Measurements from ENCODE around the gene POPDC2. TPM values are rescaled to one million over a fixed set of nuclear protein-coding genes. Genes with fewer than 3 reads are reported as not detected.

The POPDC2 gene
- polyA plus RNA-seq, 1 of the 3 experiments (the other 2 are of a cell fraction), result 19.9 TPM

- CTCF ChIA-PET, result interaction anchor here (1.0 to 1.2 kb wide), 2 partner anchors 11 to 20 kb away, joined by 3 to 4 read pairs; no protein-coding TSS in a partner anchor
- Histone ChIP-seq H4K20me1 (ENCODE audit: insufficient read depth) (no peaks in the 10 kb centered on the region), H3K79me2 (ENCODE audit: insufficient read depth) (no peaks in the 10 kb centered on the region), H3K4me3 (ENCODE audit: low read depth in 2 of 2, low read length in 1 of 2) (no peak overlapping the region), H3K4me2 (no peak overlapping the region), H3K27ac (ENCODE audit: low read depth in 2 of 2, low read length in 1 of 2) (no peak overlapping the region), H3K9ac (no peak overlapping the region), H3K9me2 (no peaks in the 10 kb centered on the region), H2AFZ (ENCODE audit: low read depth) (peak overlapping the region; percentile 5; the same call in 1 of the 2 replicates), H3F3A (replicated peaks; ENCODE audit: insufficient read depth) (peaks cover 4% of the 10 kb centered on the region), H3K4me1 (ENCODE audit: control insufficient read depth in 1 of 2, insufficient read depth in 2 of 2, low read depth in 1 of 2, low read length in 1 of 2) (peaks cover 0 to 2% of the 10 kb centered on the region in 2 experiments; a peak in 3 of 4 replicates), H3K27me3 (ENCODE audit: insufficient read depth) (no peaks in the 10 kb centered on the region), H3K9me3 (no peaks in the 10 kb centered on the region), H3K36me3 (replicated peaks in 1 of 2; ENCODE audit: control insufficient read depth in 1 of 2, insufficient read depth in 2 of 2, low read length in 1 of 2) (no peaks in the 10 kb centered on the region)
- POLR2A ChIA-PET, result no interaction called here
- TF ChIP-seq JUND (IDR thresholded peaks at IDR 0.05), result no peak
- no peak for TF ChIP-seq PBX3 (IDR thresholded peaks at IDR 0.05)
- no peak for TF ChIP-seq FOSL2 (IDR thresholded peaks at IDR 0.05; ENCODE audit: borderline replicate concordance, low read depth)
- no peak for TF ChIP-seq TAF1 (IDR thresholded peaks at IDR 0.05; ENCODE audit: borderline replicate concordance, low read depth, low read length)
- no peak for TF ChIP-seq YY1 (IDR thresholded peaks at IDR 0.05; ENCODE audit: low read depth)
- no peak for TF ChIP-seq GATA2 (CRISPR knock-in tag; IDR thresholded peaks at IDR 0.05)
- no peak for TF ChIP-seq TEAD4 (IDR thresholded peaks at IDR 0.05; ENCODE audit: borderline replicate concordance, insufficient read depth)
- TF ChIP-seq REST (IDR thresholded peaks at IDR 0.05; ENCODE audit: low read depth, low read length), result no peak
- TF ChIP-seq SMC3 (IDR thresholded peaks at IDR 0.05; ENCODE audit: low read depth, low read length), result no peak
- TF ChIP-seq EP300 (IDR thresholded peaks at IDR 0.05; ENCODE audit: borderline replicate concordance in 1 of 2, low read depth in 1 of 2, low read length in 1 of 2), result no peak
- no peak for TF ChIP-seq CHD2 (IDR thresholded peaks at IDR 0.05; ENCODE audit: low read length, partially characterized antibody)
- TF ChIP-seq NRF1 (IDR thresholded peaks at IDR 0.05; ENCODE audit: low read depth, low read length), result no peak
- no peak for TF ChIP-seq SIN3A (IDR thresholded peaks at IDR 0.05; ENCODE audit: borderline replicate concordance, low read depth, low read length)
- no peak for TF ChIP-seq RXRA (IDR thresholded peaks at IDR 0.05; ENCODE audit: borderline replicate concordance, low read depth)
- no peak for TF ChIP-seq FOXM1 (IDR thresholded peaks at IDR 0.05; ENCODE audit: low read depth)
- no peak for TF ChIP-seq MAX (IDR thresholded peaks at IDR 0.05; ENCODE audit: low read depth)
- no peak for TF ChIP-seq IRF3 (IDR thresholded peaks at IDR 0.05; ENCODE audit: low read depth, low read length)
- DNase-seq, result no peak
- WGBS (ENCODE audit: low lambda C conversion rate), result 92% methylated on average over 22 of the region's 22 CpGs
Measured at GRCh38 chr3:119700920-119701734, 40.7 kb upstream of the POPDC2 start.
